Fibroblast of lung (primary cell): ENCODE data around the gene G6PC1. TPM values are rescaled to one million over a fixed set of nuclear protein-coding genes. Genes with fewer than 3 reads are reported as not detected.
"Not testable (repeated sequence)": the region's sequence is repeated elsewhere in the genome, so short reads cannot be mapped to it uniquely, and the experiment has no call there.

Source experiments
- DNase-seq, 2 donors: peaks; one replicate each; pipeline versions ENCODE4 v3.0.0 to v3.0.0-alpha.2; 2010; ENCODE audit warnings: low read depth in 2 of 2
- H2AFZ ChIP-seq: 2 replicates; pipeline ENCODE4 v1.5.1; 2012; ENCODE audit warnings: low read length, control low read depth, inconsistent platforms
- H3K27ac ChIP-seq: 2 replicates; pipeline ENCODE4 v1.5.1; 2011; ENCODE audit warnings: low read length, control low read depth; ENCODE audit not compliant: insufficient read depth
- H3K27me3 ChIP-seq: 2 replicates; pipeline ENCODE4 v1.5.1; 2011; ENCODE audit warnings: mild to moderate bottlenecking, low read length; ENCODE audit not compliant: control insufficient read depth, insufficient read depth
- H3K36me3 ChIP-seq: 2 replicates; pipeline ENCODE4 v1.5.1; 2011; ENCODE audit warnings: low read length; ENCODE audit not compliant: control insufficient read depth, insufficient read depth
- H3K4me1 ChIP-seq: 2 replicates; pipeline ENCODE4 v1.5.1; 2011; ENCODE audit warnings: low read length; ENCODE audit not compliant: control insufficient read depth, insufficient read depth; ENCODE audit errors: extremely low read depth
- H3K4me2 ChIP-seq: 2 replicates; pipeline ENCODE4 v1.5.1; 2011; ENCODE audit warnings: low read length, control low read depth; ENCODE audit not compliant: insufficient read depth; ENCODE audit errors: extremely low read depth
- H3K4me3 ChIP-seq, 4 experiments: fragments of 200-600 bp in 1 of 4; sonication (generic) in 1 of 4; replicated peaks in 1 of 4; 2 replicates each; pipeline ENCODE4 v1.5.1; 2011 to 2016; ENCODE audit warnings: low read length in 4 of 4, low read depth in 3 of 4, mild to moderate bottlenecking in 3 of 4, control low read depth in 2 of 4, inconsistent platforms in 1 of 4, mixed read lengths in 1 of 4; ENCODE audit not compliant: insufficient read depth in 1 of 4; ENCODE audit errors: control extremely low read depth in 1 of 4
- H3K79me2 ChIP-seq: 2 replicates; pipeline ENCODE4 v1.5.1; 2012; ENCODE audit warnings: mild to moderate bottlenecking, low read length, inconsistent platforms; ENCODE audit not compliant: control insufficient read depth, insufficient read depth
- H3K9ac ChIP-seq: 2 replicates; pipeline ENCODE4 v1.5.1; 2011; ENCODE audit warnings: mild to moderate bottlenecking, low read length, control low read depth; ENCODE audit not compliant: insufficient read depth
- H3K9me3 ChIP-seq: 2 replicates; pipeline ENCODE4 v1.5.1; 2012; ENCODE audit warnings: low read depth, low read length; ENCODE audit not compliant: control insufficient read depth, insufficient read depth
- H4K20me1 ChIP-seq: 2 replicates; pipeline ENCODE4 v1.5.1; 2011; ENCODE audit warnings: low read length; ENCODE audit not compliant: control insufficient read depth, insufficient read depth; ENCODE audit errors: extremely low read depth
- CTCF ChIP-seq, 2 donors: IDR thresholded peaks in 1 of 2; conservative IDR thresholded peaks in 1 of 2; 1 replicate in 1 of 2; 2 replicates in 1 of 2; pipeline ENCODE4 v1.5.1; 2011 to 2012; ENCODE audit warnings: low read length in 2 of 2, control low read depth in 1 of 2, inconsistent platforms in 1 of 2, low read depth in 1 of 2, mild to moderate bottlenecking in 1 of 2
- EZH2 ChIP-seq: IDR thresholded peaks from 2 replicates; pipeline ENCODE4 v1.5.1; 2012; ENCODE audit warnings: low read length, control low read depth, mild to moderate bottlenecking; ENCODE audit errors: missing control alignments
- polyA plus RNA-seq, 2 donors: library from polyadenylated mRNA; depleted of rRNA in 1 of 2; stranded (reverse) in 1 of 2; unstranded in 1 of 2; fragments of >200 nt; gene quantifications; 2 replicates each; pipeline ENCODE4 v1.2.1, GENCODE V29; 2011 to 2012; ENCODE audit warnings: missing spikeins in 1 of 2
- total RNA-seq: library from RNA; depleted of rRNA; stranded (reverse); fragments of >200 nt; gene quantifications from 2 replicates; pipeline ENCODE4 v1.2.1, GENCODE V29; 2014

G6PC1 gene
- total and polyA plus RNA-seq, 2 donors (not counting 1 experiment from before 2014, with no cell fraction given), result not detected

GRCh38 chr17:42920922-42921321, 20.3 kb downstream of the G6PC1 start:
- no peaks in the 10 kb centered on the region for H3K79me2 ChIP-seq
- H3K36me3 ChIP-seq, result no peaks in the 10 kb centered on the region
- H3K4me2 ChIP-seq, result no peak overlapping the region
- DNase-seq, result no peak
- H3K27me3 ChIP-seq, result peaks cover 6% of the 10 kb centered on the region
- H4K20me1 ChIP-seq, result no peaks in the 10 kb centered on the region
- H3K9me3 ChIP-seq, result no peaks in the 10 kb centered on the region
- H2AFZ ChIP-seq, result no peak overlapping the region
- H3K27ac ChIP-seq, result no peak overlapping the region
- TF ChIP-seq CTCF (conservative IDR thresholded peaks at IDR 0.05 in 1 of 2, IDR thresholded peaks at IDR 0.05 in 1 of 2; ENCODE audit: low read depth in 1 of 2, low read length in 2 of 2), result no peak
- TF ChIP-seq EZH2, result no peak
- no peak overlapping the region for H3K9ac ChIP-seq
- no peaks in the 10 kb centered on the region for H3K4me1 ChIP-seq
- H3K4me3 ChIP-seq, result no peak overlapping the region

- no peaks in the 10 kb centered on the region for H4K20me1 ChIP-seq
- no peak overlapping the region for H3K4me3 ChIP-seq
- no peaks in the 10 kb centered on the region for H3K4me1 ChIP-seq
- no peak overlapping the region for H3K4me2 ChIP-seq
- no peaks in the 10 kb centered on the region for H3K9me3 ChIP-seq
- H3K27ac ChIP-seq, result no peak overlapping the region
- DNase-seq, result peak in 1 of 2 donors; percentile 23
- no peaks in the 10 kb centered on the region for H3K36me3 ChIP-seq
- H3K27me3 ChIP-seq, result peaks cover 6% of the 10 kb centered on the region
- H3K79me2 ChIP-seq, result no peaks in the 10 kb centered on the region
- TF ChIP-seq EZH2 (no peak), CTCF (conservative IDR thresholded peaks at IDR 0.05 in 1 of 2, IDR thresholded peaks at IDR 0.05 in 1 of 2; ENCODE audit: low read depth in 1 of 2, low read length in 2 of 2) (no peak)
- H3K9ac ChIP-seq, result no peak overlapping the region
- H2AFZ ChIP-seq, result no peak overlapping the region
Measured at GRCh38 chr17:42922294-42922693, 21.7 kb downstream of the G6PC1 start.

- H3K4me1 ChIP-seq, H2AFZ ChIP-seq, H3K9ac ChIP-seq, DNase-seq, H3K79me2 ChIP-seq, H3K4me3 ChIP-seq, H3K4me2 ChIP-seq, H4K20me1 ChIP-seq, H3K27me3 ChIP-seq, H3K36me3 ChIP-seq, H3K9me3 ChIP-seq, H3K27ac ChIP-seq: not testable (repeated sequence)
Measured at GRCh38 chr17:42923472-42923871, 22.9 kb downstream of the G6PC1 start.
